Thyroid gland (tissue), 4 donors: ENCODE data around the gene BBS9.

Experiments used
- CTCF ChIP-seq, 6 experiments: fragments of 200-600 bp in 3 of 6; fragments of 450-650 bp in 3 of 6; sonication (generic) in 3 of 6; IDR thresholded peaks; one replicate each; pipeline ENCODE4 v1.5.1; 2016 to 2019; ENCODE audit warnings: antibody characterized with exemption in 6 of 6, mild to moderate bottlenecking in 2 of 6, inconsistent platforms in 1 of 6, moderate library complexity in 1 of 6
- POLR2A ChIP-seq, 2 donors: fragments of 450-650 bp; IDR thresholded peaks; one replicate each; pipeline ENCODE4 v1.6.1; 2017; ENCODE audit warnings: antibody characterized with exemption in 2 of 2, mild to moderate bottlenecking in 2 of 2, moderate library complexity in 1 of 2

- TF ChIP-seq CTCF (IDR thresholded peaks at IDR 0.05): no peak
- no peak for TF ChIP-seq POLR2A (IDR thresholded peaks at IDR 0.05)
Measured at GRCh38 chr7:33457039-33457438, 327.7 kb downstream of the BBS9 start.
